Measurements from ENCODE around the gene CHD1.

The CHD1 gene

GRCh38 chr5:98935206-98935605 is 6.4 kb upstream of the CHD1 start:
- no peak for DNase-seq

- DNase-seq, result no peak
These were observed 5.7 kb upstream of the CHD1 start for GRCh38 chr5:98934546-98934945.

- peak; percentile 49 for DNase-seq
These were observed 4.8 kb upstream of the CHD1 start for GRCh38 chr5:98933445-98934072.

- DNase-seq, result no peak
These were observed 2.4 kb upstream of the CHD1 start for GRCh38 chr5:98930972-98931762.

GRCh38 chr5:98929710-98930298 is 997 bp upstream of the CHD1 start:
- peak; percentile 72 for DNase-seq

GRCh38 chr5:98927989-98928872 is 576 bp downstream of the CHD1 start:
- DNase-seq, result peak; percentile 32

- DNase-seq, result peak; percentile 27
These were observed 1.4 kb downstream of the CHD1 start for GRCh38 chr5:98927242-98927988.

- DNase-seq, result no peak
These were observed 4.8 kb downstream of the CHD1 start for GRCh38 chr5:98923966-98924365.

- no peak for DNase-seq
These were observed 6.8 kb downstream of the CHD1 start for GRCh38 chr5:98921947-98922505.

- DNase-seq, result no peak
These were observed 11.4 kb downstream of the CHD1 start for GRCh38 chr5:98917433-98917832.

- no peak for DNase-seq
These were observed 12.3 kb downstream of the CHD1 start for GRCh38 chr5:98916540-98916939.

GRCh38 chr5:98913911-98914310 is 14.9 kb downstream of the CHD1 start:
- DNase-seq, result no peak

GRCh38 chr5:98911280-98912040 is 17.3 kb downstream of the CHD1 start:
- no peak for DNase-seq

- DNase-seq, result no peak
These were observed 19.4 kb downstream of the CHD1 start for GRCh38 chr5:98909363-98909762.

- DNase-seq, result no peak
These were observed 20.9 kb downstream of the CHD1 start for GRCh38 chr5:98907951-98908350.

GRCh38 chr5:98906756-98907355 is 22.0 kb downstream of the CHD1 start:
- no peak for DNase-seq

GRCh38 chr5:98905857-98906688 is 22.7 kb downstream of the CHD1 start:
- no peak for DNase-seq

GRCh38 chr5:98904780-98905179 is 24.0 kb downstream of the CHD1 start:
- no peak for DNase-seq

- no peak for DNase-seq
These were observed 26.1 kb downstream of the CHD1 start for GRCh38 chr5:98902733-98903132.

GRCh38 chr5:98899456-98899855 is 29.4 kb downstream of the CHD1 start:
- no peak for DNase-seq
